GM23338 (cell line): ENCODE data around the gene FGF8. TPM values are rescaled to one million over a fixed set of nuclear protein-coding genes. Genes with fewer than 3 reads are reported as not detected.
A peak's percentile ranks its signal among the peaks of the same experiment; 100 is the strongest.
"Not testable (repeated sequence)": the region's sequence is repeated elsewhere in the genome, so short reads cannot be mapped to it uniquely, and the experiment has no call there.

Experiments used
- ATAC-seq: fragments of 200-7000 bp; cut with Tn5 transposase; 3 replicates; pipeline ENCODE4 v1.9.1; 2020
- DNase-seq: peaks from one replicate; pipeline ENCODE4 v3.0.0-alpha.2; 2015; ENCODE audit warnings: low spot score
- H2AFZ ChIP-seq: fragments of 200-600 bp; sonication (generic); 2 replicates; pipeline ENCODE4 v1.8.0; 2016; ENCODE audit warnings: antibody characterized with exemption, mild to moderate bottlenecking, moderate library complexity
- H3F3A ChIP-seq: fragments of 200-600 bp; sonication (generic); replicated peaks from 2 replicates; pipeline ENCODE4 v1.8.0; 2017; ENCODE audit warnings: antibody characterized with exemption, mixed run types, low read depth
- H3K27ac ChIP-seq: fragments of 200-600 bp; sonication (generic); 2 replicates; pipeline ENCODE4 v1.6.1; 2016; ENCODE audit warnings: low read depth
- H3K27me3 ChIP-seq: fragments of 200-600 bp; sonication (generic); 2 replicates; pipeline ENCODE4 v1.8.0; 2016; ENCODE audit warnings: mild to moderate bottlenecking, mixed run types, moderate library complexity; ENCODE audit not compliant: insufficient read depth
- H3K36me3 ChIP-seq: fragments of 200-600 bp; sonication (generic); 2 replicates; pipeline ENCODE4 v1.8.0; 2016; ENCODE audit warnings: mild to moderate bottlenecking; ENCODE audit not compliant: insufficient read depth
- H3K4me1 ChIP-seq: fragments of 200-600 bp; sonication (generic); 2 replicates; pipeline ENCODE4 v1.8.0; 2016; ENCODE audit warnings: mild to moderate bottlenecking, moderate library complexity; ENCODE audit not compliant: insufficient read depth
- H3K4me2 ChIP-seq: fragments of 200-600 bp; sonication (generic); 2 replicates; pipeline ENCODE4 v1.7.1; 2017; ENCODE audit warnings: mixed run types
- H3K4me3 ChIP-seq: fragments of 200-600 bp; sonication (generic); 2 replicates; pipeline ENCODE4 v1.6.1; 2016; ENCODE audit warnings: mixed run types
- H3K79me2 ChIP-seq: fragments of 200-600 bp; sonication (generic); replicated peaks from 2 replicates; pipeline ENCODE4 v1.8.0; 2017; ENCODE audit warnings: mild to moderate bottlenecking; ENCODE audit not compliant: insufficient read depth
- H3K9me2 ChIP-seq: fragments of 200-600 bp; sonication (generic); 2 replicates; pipeline ENCODE4 v1.8.0; 2017; ENCODE audit not compliant: insufficient read depth
- H4K20me1 ChIP-seq: fragments of 200-600 bp; sonication (generic); replicated peaks from 2 replicates; pipeline ENCODE4 v1.8.0; 2017; ENCODE audit warnings: mild to moderate bottlenecking; ENCODE audit not compliant: insufficient read depth
- H3K27ac Mint-ChIP-seq: 2 replicates; pipeline ENCODE4 v1.8.0; 2020; ENCODE audit warnings: inconsistent platforms, mild to moderate bottlenecking, moderate library complexity, mixed read lengths
- H3K27me3 Mint-ChIP-seq: 3 replicates; pipeline ENCODE4 v1.8.0; 2022; ENCODE audit warnings: low read depth, mild to moderate bottlenecking, moderate library complexity, mixed read lengths, inconsistent platforms; ENCODE audit not compliant: insufficient read depth, poor library complexity
- H3K36me3 Mint-ChIP-seq: 3 replicates; pipeline ENCODE4 v1.8.0; 2021; ENCODE audit warnings: low read depth, mild to moderate bottlenecking, inconsistent platforms, moderate library complexity, mixed read lengths
- H3K4me1 Mint-ChIP-seq: 3 replicates; pipeline ENCODE4 v1.8.0; 2020; ENCODE audit warnings: mild to moderate bottlenecking, inconsistent platforms, mixed read lengths
- H3K4me3 Mint-ChIP-seq: 3 replicates; pipeline ENCODE4 v1.8.0; 2021; ENCODE audit warnings: moderate library complexity, mild to moderate bottlenecking, inconsistent platforms, mixed read lengths
- H3K9me3 Mint-ChIP-seq: 3 replicates; pipeline ENCODE4 v1.8.0; 2020; ENCODE audit warnings: moderate library complexity, mild to moderate bottlenecking, inconsistent platforms, mixed read lengths
- CTCF ChIP-seq, 2 experiments: fragments of 200-600 bp in 1 of 2; sonication (generic) in 1 of 2; conservative IDR thresholded peaks; 2 replicates each; pipeline versions ENCODE4 v1.5.1 to v1.6.1; 2016 to 2017; ENCODE audit warnings: antibody characterized with exemption in 2 of 2, low read depth in 2 of 2, mild to moderate bottlenecking in 2 of 2, moderate library complexity in 1 of 2
- EZH2phosphoT487 ChIP-seq: fragments of 200-600 bp; sonication (generic); IDR thresholded peaks from one replicate; pipeline ENCODE4 v1.8.1; 2018; ENCODE audit warnings: antibody characterized with exemption; ENCODE audit not compliant: unreplicated experiment
- JUNB ChIP-seq: IDR thresholded peaks from one replicate; pipeline ENCODE4 v1.6.1; 2016; ENCODE audit warnings: antibody characterized with exemption; ENCODE audit not compliant: unreplicated experiment
- NANOG ChIP-seq: IDR thresholded peaks from 2 replicates; pipeline ENCODE4 v1.6.1; 2016; ENCODE audit warnings: antibody characterized with exemption, borderline replicate concordance
- POLR2AphosphoS5 ChIP-seq: IDR thresholded peaks from 2 replicates; pipeline ENCODE4 v1.6.1; 2016; ENCODE audit warnings: antibody characterized with exemption, low read depth
- REST ChIP-seq: IDR thresholded peaks from one replicate; pipeline ENCODE4 v1.6.1; 2018; ENCODE audit warnings: antibody characterized with exemption; ENCODE audit not compliant: unreplicated experiment
- STAT1 ChIP-seq: IDR thresholded peaks from one replicate; pipeline ENCODE4 v1.6.1; 2016; ENCODE audit warnings: antibody characterized with exemption; ENCODE audit not compliant: unreplicated experiment
- ZNF114 ChIP-seq: fragments of 250-450 bp; sonication (Bioruptor Pico); IDR thresholded peaks from 2 replicates; pipeline ENCODE4 v1.5.0; 2020; ENCODE audit warnings: mild to moderate bottlenecking, moderate library complexity
- ZNF331 ChIP-seq: fragments of 250-450 bp; sonication (Bioruptor Pico); IDR thresholded peaks from 2 replicates; pipeline ENCODE4 v1.5.0; 2020; ENCODE audit warnings: low read depth, mild to moderate bottlenecking, moderate library complexity
- ZNF462 ChIP-seq: fragments of 250-450 bp; sonication (Bioruptor Pico); IDR thresholded peaks from 2 replicates; pipeline ENCODE4 v1.5.0; 2020; ENCODE audit warnings: mild to moderate bottlenecking, moderate library complexity
- polyA plus RNA-seq: library from polyadenylated mRNA; unstranded; fragments of >200 nt; fragmentation: Nextera tagmentation; extraction: Ambion mirVana; gene quantifications from 2 replicates; pipeline ENCODE4 v1.2.1, GENCODE V29; 2016
- total RNA-seq: library from RNA; depleted of rRNA; stranded (reverse); fragments of >200 nt; shearing (Covaris generic); gene quantifications from 2 replicates; pipeline ENCODE4 v1.2.3, GENCODE V29; 2014

The FGF8 gene
- total and polyA plus RNA-seq, 2 experiments from 2014 or later: 1.6 to 6.2 TPM

- Histone ChIP-seq H3K36me3 (peaks cover 65% of the 10 kb centered on the region), H3F3A (peaks cover 11% of the 10 kb centered on the region), H3K27ac (peak overlapping the region; percentile 63; the same call in 1 of the 2 replicates), H4K20me1 (peaks cover 26% of the 10 kb centered on the region), H3K79me2 (peaks cover 10% of the 10 kb centered on the region)
- H3K27me3 Mint-ChIP-seq, H3K4me3 Mint-ChIP-seq, H3K27me3 ChIP-seq, H3K9me3 Mint-ChIP-seq, H3K4me1 Mint-ChIP-seq, H3K4me3 ChIP-seq, H3K9me2 ChIP-seq, H3K4me2 ChIP-seq, H2AFZ ChIP-seq, ATAC-seq, DNase-seq, H3K4me1 ChIP-seq: not testable (repeated sequence)
- Mint-ChIP-seq H3K36me3 (peaks cover 76% of the 10 kb centered on the region), H3K27ac (peak overlapping the region; percentile 78; the same call in 1 of the 2 replicates)
These were observed 13.3 kb upstream of the FGF8 start for GRCh38 chr10:101789231-101789630.

GRCh38 chr10:101785801-101786200 is 9.9 kb upstream of the FGF8 start:
- H4K20me1 ChIP-seq: 0 out of 2 replicates have a peak, but pooled peaks cover 12% of the 10 kb centered on the region
- peaks cover 35% of the 10 kb centered on the region for H3K36me3 ChIP-seq
- H3K9me3 Mint-ChIP-seq: no peaks in the 10 kb centered on the region; the same call in 2 of the 3 replicates
- peaks cover 11% of the 10 kb centered on the region for H3K79me2 ChIP-seq
- no peak overlapping the region for H3K4me2 ChIP-seq
- H3K27me3 Mint-ChIP-seq: peaks cover 8% of the 10 kb centered on the region
- H3K27ac Mint-ChIP-seq: no peak overlapping the region
- no peak overlapping the region for H2AFZ ChIP-seq
- peaks cover 27% of the 10 kb centered on the region for H3K4me1 Mint-ChIP-seq
- no peak overlapping the region for H3K4me3 Mint-ChIP-seq
- peaks cover 48% of the 10 kb centered on the region for H3K36me3 Mint-ChIP-seq
- ATAC-seq: no peak
- no peak overlapping the region for H3K4me3 ChIP-seq
- H3K9me2 ChIP-seq: no peaks in the 10 kb centered on the region
- peaks cover 27% of the 10 kb centered on the region for H3K4me1 ChIP-seq
- no peak for DNase-seq
- peaks cover 22% of the 10 kb centered on the region for H3F3A ChIP-seq
- H3K27ac ChIP-seq: no peak overlapping the region
- H3K27me3 ChIP-seq: no peaks in the 10 kb centered on the region
- TF ChIP-seq REST (no peak), STAT1 (no peak), POLR2AphosphoS5 (no peak), ZNF114 (no peak), ZNF462 (no peak), JUNB (no peak), NANOG (no peak), EZH2phosphoT487 (no peak), ZNF331 (no peak), CTCF (conservative IDR thresholded peaks at IDR 0.05; ENCODE audit: low read depth in 2 of 2) (no peak)
